RKO (cell line): ENCODE data around the gene CPNE5.
"Not testable (repeated sequence)": the region's sequence is repeated elsewhere in the genome, so short reads cannot be mapped to it uniquely, and the experiment has no call there.

Experiments
- DNase-seq: peaks from one replicate; pipeline ENCODE4 v3.0.0-alpha.2; 2016; ENCODE audit warnings: low spot score

Gene CPNE5

DNA sequence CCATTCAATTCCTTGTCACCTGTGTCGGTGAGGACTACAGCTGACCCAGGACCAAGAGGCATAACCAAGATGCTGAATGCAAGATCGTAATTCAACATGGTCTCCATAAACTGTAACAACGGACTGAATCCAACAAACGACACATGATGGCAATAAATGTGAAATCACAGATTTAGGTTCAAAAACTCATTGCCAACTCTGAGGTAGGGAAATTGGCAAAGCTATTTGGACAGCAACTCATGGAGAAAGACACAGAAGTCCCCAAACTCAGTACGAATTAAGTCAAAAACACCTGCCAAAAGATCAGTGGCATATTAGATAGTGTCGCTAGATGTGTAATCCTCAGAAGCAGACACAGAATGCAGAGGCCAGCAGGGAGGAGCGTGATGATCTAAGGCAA, 25.0 kb downstream of the CPNE5 start:
- no peak for DNase-seq

- DNase-seq = no peak
Measured at GRCh38 chr6:36813526-36813925, 25.7 kb downstream of the CPNE5 start.

- not testable (repeated sequence) for DNase-seq
Measured at GRCh38 chr6:36813047-36813446, 26.2 kb downstream of the CPNE5 start.

DNA sequence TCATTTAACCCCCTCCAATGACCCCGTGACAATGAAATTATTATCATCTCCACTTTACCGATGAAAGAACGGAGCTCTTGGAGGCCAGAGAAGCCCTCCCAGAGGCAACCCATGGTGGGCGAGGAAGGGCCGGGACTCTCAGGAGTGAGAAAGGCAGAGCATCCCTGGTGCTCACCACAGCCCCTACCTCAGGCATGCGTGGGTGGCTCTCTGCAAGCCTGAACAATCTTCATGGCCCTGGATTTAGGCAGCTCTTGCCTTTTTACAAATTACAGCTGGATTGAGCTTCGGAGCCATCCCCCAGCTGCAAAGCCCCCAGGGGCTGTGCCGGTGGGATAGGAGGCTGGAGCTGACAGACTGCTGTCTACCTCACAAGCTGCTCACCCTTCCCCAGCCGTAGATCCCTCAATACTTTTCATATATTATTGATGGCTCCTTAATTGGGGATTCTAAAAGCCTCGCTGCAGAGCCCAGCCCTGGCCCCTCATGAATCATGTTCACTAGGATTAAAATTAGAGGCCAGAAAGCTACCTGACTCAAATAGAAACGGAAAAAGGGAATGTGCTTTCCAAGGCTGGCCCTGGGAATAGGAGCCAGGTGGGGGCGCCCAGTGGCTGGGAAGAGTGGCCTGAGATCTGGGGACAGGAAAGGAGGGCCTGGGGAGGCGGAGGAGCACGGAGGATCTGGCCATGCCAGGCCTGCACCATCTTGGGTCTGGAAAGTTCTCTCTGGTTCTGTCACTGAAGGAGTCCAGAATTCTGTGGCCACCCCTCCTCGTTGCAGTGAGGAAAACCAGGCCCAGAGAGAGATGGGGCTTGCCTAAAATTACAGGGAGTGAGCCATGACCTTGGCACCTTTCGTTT, 29.1 kb downstream of the CPNE5 start:
- DNase-seq = no peak

DNA sequence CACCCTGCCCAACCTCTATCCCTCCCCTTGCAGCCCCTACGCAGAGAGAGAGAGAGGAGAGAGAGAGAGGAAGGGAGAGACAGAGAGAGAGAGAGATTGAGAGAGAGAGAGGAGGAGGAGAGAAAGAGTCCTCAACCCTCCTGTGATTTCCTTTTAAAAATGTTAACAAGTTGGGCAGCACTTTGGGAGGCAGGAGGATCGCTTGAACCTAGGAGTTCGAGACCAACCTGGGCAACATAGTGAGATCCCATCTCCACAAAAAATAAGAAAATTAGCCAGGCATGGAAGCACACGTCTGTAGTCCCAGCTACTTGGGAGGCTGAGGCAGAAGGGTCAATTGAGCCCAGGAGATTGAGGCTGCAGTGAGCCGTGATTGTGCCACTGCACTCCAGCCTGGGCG, 30.1 kb downstream of the CPNE5 start:
- DNase-seq = no peak

DNA sequence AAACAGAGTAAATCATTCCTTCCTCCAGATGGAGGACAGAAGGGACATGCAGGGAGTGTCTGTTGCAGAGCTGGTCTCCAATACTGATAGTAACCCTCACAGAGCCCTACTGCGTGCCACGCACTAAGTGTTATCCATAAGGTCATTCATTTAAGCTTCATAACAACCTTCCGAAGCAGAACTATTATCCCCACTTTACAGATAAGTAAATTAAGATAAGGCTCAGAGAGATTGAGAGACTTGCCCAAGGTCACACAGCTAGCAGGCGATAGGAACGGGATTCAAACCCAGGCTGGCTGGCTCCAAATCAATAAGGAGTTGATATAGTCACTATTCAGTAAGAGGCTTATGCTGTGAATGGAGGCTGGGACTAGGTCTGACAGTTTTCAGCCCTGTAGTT, 30.6 kb downstream of the CPNE5 start:
- no peak for DNase-seq

- no peak for DNase-seq
Measured at GRCh38 chr6:36807750-36808149, 31.5 kb downstream of the CPNE5 start.

GRCh38 chr6:36807143-36807542, 32.1 kb downstream of the CPNE5 start:
- DNase-seq = no peak

DNA sequence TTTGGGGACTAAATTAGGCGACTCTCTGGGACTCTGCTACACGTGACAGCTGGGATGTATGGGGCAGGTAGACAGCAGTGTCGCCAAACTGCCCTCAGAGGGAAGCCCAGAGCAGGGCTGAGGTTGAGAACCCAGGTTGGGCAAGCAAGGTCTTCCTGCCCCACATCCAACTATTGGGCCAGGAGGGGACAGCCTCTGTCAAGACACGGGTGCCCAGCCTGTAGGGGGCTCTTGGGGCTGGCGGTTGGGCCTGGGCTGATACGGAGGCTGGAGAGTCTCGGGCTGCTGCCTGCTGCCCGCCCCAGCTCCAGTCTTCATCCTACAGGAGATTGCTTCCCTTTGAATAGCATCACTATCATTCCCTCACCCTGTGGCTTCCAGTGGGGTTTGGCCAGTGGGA, 33.3 kb downstream of the CPNE5 start:
- DNase-seq = no peak

GRCh38 chr6:36805096-36805797, 34.0 kb downstream of the CPNE5 start:
- no peak for DNase-seq

DNA sequence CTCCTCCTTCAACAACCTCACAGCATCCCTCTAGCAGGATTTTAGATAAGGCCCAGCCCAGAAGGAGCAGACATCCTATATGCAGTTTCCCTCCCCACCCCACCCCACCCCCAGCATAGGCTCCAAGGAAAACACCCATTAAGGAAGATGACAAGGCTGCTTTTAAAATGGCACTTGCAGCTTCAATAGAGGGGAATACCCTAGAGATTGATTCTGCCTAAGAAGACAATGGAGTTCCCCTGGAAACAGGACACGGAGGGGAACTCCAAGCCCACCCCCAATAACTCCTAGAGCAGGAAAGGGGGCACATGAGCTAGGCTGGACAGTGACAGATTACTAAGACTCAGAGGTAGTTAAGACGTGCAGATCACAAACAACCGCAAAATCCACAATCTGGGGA, 34.7 kb downstream of the CPNE5 start:
- DNase-seq = no peak

- DNase-seq = no peak
Measured at GRCh38 chr6:36803908-36804307, 35.3 kb downstream of the CPNE5 start.

DNA sequence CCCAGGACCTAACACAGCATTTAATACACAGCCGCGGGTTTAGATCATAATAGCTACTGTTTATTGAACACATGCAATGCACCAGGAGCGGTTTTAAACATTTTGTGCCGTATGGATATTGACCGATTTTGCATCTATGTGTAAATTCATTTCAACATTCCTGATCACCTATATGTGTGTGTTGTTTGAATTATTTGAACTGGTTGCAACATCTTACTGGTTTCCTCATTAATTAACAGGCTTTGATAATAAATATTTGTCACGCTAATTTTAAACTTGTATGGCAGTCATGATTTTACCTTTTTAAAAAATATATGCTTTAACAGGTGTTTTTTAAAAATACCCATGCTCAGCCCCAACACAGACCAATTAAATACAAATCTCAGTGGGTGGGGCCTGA, 35.8 kb downstream of the CPNE5 start:
- DNase-seq = no peak

GRCh38 chr6:36800223-36801076, 38.8 kb downstream of the CPNE5 start:
- DNase-seq = no peak

- no peak for DNase-seq
Measured at GRCh38 chr6:36798852-36799251, 40.4 kb downstream of the CPNE5 start.

- no peak for DNase-seq
Measured at GRCh38 chr6:36797653-36798052, 41.6 kb downstream of the CPNE5 start.

DNA sequence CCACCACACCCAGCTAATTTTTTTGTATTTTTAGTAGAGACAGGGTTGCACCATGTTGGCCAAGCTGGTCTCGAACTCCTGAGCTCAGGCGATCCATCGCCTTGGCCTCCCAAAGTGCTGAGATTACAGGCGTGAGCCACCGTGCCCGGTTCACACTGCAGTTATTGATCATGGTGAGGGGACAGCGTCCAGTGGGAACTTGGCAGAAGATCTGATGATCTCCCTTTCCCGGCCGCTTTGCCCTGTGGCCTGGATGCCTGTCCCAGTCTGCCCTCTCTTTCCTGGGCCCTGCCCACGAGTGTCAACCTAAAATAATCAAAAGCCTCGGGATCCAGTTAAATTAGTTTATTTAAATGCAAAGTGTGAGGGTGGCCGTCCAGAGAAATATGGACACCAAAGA, 42.2 kb downstream of the CPNE5 start:
- DNase-seq = no peak

DNA sequence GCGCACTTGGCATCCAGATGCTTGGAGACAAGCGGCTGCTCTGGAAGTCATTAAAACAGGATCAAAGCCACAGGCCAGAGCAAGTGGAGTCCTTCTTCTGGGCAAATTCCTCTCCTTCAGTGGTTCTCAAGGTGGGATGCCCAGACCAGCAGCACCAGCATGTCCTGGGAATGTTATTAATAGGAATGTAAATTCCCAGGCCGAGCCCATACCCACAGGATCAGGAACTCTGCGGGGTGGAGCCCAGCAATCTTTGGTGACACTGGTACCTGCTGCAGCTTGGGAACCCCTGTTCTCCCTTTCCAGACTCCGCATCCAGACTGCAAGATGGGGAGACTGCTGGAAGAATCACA, 44.6 kb downstream of the CPNE5 start:
- no peak for DNase-seq

DNA sequence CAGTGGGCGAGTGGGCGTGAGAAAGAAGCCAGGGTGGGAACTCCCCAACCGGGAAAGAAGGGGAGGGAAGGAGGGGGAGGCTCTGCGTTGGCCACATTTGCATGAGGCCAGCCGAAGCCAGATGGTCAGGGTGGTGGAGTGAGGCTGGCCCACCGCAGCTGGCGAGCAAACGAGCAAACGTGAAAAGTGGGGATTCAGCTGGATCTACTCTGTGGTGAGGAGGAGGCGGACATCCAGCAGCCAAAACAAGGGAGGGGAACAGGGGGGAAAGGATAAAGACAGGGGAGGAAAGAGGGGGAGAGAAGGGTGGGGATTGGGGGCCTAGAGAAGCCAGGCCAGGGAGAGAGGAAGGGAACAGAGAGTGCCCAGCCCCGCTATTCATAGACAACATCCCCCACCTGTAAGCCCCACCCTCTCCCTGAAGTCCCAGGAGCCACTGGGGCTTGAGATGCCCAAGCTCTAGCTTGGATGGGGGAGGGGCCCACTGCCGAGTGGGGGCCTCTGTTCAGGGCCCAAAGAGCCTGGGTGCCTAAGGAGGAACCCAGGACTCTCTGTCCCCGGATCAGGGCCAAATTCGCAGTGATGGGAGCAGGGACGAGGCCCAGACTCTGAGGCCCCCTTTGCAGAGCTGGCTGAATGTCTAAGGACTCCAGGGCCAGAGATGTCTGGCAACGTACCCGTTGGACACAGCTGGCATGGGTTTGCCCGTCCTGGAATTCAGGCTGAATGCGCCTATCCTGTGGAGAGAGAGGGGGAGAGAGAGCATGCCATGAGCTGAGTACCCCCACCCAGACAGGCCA, 45.1 kb downstream of the CPNE5 start:
- DNase-seq = no peak

DNA sequence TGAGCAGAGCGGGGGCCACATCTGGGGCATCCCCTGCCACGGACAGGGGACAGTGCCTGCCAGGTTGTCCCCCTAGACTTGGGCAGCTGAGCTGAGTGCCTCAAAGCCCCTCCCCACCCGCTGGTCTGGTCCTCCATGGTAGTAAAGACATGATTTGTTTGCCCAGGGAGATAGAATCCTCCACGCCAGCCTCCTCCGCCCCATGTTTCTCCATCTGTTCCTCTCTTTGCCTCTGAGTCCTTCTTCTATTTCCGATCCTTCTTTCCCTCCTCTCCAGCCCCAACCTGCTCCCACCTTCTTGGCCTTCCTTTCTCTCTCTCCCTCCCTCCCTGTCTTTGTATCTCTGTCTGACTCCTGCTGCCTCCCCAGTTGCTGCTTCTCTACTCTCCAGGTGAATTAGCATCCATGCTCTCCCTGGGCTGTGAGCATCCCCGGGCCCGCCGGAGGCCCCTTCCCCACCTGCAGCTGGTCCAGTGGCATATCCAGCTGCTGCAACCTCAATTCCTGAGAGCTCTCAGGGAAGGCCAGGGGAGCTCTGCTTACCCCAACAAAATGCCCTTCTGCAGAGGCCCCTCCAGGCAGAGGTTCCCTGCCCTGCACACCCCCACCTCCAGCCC, 45.8 kb downstream of the CPNE5 start:
- no peak for DNase-seq

- no peak for DNase-seq
Measured at GRCh38 chr6:36791521-36792135, 47.6 kb downstream of the CPNE5 start.
